HG03139 (cell line): ENCODE data around the gene TPTE2.
"Not testable (repeated sequence)": the region's sequence is repeated elsewhere in the genome, so short reads cannot be mapped to it uniquely, and the experiment has no call there.

Experiments
- ATAC-seq: cut with Tn5 transposase; IDR thresholded peaks from one replicate; pipeline ENCODE4 v1.9.1; 2021; ENCODE audit not compliant: unreplicated experiment

The TPTE2 gene

DNA sequence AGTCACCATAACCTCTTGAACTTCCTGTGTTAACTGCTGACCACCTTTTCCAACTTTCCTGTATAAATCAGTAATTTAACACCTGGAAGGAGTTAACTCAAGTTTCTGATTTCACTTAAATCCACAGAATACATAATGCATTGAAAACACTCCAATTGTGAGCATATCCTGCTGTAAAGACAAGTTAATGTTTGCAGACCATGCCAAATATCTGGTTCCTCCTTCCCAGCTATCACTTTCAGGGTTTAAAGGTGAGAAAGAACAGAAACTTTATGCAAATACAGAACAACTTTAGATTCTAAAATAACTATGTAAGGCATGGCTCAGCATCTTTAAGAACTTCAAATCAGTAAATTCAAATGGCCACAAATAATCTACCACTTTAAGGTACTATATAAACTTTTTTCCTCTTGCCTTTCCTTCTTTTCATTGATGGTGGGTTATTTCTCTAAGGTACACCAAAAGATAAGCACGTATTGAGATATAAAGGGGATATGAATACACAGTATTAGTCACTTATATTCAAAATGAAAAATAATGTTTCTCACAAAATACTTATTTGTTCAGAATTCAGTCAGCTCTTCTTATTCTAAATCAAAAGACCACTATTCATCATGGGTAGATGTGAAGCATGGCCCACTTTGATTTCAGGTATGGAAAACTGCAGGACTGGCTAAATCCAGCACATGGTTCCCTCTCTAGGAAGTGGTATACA lies 6.6 kb upstream of the TPTE2 start:
- peak; percentile 62 for ATAC-seq

DNA sequence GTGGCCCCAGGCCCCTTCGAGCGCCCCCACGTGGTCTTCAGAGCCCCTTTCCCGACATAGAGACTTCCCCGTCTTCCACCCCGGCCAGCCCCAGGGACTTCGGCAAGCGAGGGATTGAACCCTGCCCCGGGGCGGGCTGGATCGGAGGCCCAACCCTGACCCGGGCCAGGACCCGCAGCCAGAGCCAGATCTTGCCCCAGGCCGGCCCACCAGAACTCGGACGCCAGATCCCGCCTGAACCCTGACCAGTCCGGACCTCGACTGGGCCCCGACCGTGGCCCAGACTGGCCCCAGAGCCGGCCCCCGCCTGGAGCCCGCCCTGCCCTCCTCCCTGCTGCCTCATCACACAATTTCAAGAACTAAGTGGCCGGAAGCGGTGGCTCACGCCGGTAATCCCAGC lies 253 bp upstream of the TPTE2 start:
- ATAC-seq, result no peak

DNA sequence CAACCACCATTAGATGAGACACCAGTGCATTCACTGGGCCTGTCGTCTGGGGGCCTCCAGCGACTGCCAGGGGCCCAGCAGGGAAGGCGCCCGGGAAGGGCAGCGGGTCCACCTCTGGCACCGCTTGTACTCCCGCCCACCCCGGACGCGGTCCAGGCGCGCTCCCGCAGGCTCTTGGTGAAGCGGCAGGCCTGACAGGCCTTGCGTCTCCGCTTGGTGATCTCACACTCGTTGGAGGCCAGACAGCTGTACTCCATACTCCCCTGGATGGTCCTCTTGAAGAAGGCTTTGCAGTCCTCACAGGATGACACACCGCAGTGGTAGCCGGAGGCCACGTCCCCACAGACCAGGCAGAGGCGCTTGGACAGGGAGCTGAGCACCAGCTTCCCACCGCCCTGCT lies 660 bp downstream of the TPTE2 start:
- not testable (repeated sequence) for ATAC-seq

DNA sequence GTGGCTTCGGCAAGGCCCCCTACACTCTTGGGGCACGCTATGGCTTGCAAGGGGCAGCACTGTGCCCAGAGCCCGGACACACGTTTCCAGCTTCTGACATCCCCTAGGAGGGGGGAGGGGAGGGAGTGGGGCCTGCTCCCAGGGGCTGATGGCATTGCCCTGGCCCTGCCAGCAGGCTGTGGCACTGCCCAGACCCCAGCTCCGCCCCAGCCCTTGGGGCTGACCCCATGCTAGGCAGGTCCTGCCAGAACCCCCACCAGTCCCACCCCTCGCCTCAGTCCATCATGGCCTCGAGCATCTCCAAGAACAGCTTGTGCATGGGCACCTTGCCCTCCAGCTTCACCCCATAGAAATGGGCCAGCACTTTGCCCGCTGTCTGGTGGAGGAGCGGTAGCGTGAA lies 1.6 kb downstream of the TPTE2 start:
- ATAC-seq, result not testable (repeated sequence)

DNA sequence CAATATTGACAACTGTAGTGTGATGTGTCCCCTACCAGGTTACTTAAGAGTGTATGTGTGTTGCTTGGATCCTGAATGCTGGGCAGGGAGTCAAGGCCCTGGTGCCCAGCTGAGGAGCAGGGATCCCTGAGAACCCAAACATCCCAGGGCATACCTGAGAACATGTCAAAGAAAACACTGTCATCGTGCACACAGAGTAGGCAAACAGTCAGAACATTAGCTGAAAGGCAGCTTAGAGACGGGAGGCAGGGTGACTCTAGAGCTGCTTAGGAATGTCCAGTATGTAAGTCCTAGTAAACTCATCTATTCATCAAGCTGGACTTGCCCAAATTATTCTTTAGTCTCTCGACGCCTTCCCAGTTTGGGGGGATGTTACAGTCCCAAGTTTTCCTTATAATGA lies 4.0 kb downstream of the TPTE2 start:
- ATAC-seq, result not testable (repeated sequence)

DNA sequence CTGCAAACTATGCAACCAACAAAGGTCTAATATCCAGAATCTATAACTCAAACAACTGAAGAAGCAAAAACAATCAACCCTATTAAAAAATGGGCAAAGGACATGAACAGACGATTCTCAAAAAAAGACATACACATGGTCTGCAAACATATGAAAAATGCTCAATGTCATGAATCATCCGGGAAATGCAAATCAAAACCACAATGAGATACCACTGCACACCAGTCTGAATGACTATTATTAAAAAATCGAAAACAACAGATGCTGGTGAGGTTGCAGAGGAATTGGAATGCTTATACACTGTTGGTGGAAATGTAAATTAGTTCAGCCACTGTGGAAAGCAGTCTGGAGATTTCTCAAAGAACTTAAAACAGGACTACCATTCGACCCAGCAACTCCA lies 12.1 kb downstream of the TPTE2 start:
- not testable (repeated sequence) for ATAC-seq

DNA sequence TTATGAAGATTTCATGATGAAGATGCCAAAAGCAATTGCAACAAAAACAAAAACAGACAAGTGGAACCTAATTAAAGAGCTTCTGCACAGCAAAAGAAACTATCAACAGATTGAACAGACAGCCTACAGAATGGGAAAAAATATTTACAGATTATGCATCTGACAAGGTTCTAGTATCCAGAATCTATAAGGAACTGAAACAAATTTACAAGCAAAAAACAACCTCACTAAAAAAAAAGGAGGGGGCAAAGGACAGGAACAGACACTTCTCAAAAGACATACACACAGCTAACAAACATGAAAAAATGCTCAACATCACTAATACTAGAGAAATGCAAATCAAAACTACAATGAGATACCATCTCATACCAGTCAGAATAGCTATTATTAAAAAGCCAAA lies 35.7 kb downstream of the TPTE2 start:
- ATAC-seq, result not testable (repeated sequence)

DNA sequence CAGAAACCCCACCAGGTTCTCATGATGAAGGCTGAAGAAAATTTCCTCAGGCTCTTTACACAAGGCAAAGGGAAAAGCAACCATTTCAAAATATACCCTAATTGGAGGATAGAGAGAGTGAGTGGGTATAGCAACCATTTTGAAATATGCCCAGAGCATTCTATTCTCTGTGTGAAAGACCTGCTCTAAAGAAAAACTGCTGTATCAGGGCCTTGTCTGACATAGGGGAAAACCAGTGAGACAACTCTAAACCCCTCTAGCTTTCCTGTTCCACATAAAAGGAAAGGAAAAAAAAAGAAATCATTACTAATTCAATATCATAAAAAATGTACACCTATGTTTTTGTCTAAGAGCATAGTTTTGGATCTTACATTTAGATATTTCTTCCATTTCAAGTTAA lies 42.3 kb downstream of the TPTE2 start:
- no peak for ATAC-seq

DNA sequence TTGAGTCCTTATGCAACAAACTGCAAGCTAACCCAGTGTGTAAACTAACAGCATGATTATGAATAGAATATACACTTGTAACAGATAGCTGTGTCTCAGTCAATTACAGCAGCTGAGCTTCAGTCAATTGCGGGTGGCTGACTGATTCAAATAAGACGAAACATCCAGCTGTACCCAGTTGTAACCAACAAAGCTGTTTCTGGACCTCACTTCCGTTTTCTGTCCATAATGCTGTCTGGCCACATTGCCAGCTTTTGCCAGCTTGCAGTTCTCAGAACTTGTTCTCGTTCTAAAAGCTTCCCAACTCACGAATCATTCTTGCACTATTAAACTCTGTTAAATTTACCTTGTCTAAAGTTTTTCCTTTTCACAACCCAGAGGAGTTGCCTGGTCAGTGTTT lies 53.7 kb downstream of the TPTE2 start:
- ATAC-seq, result not testable (repeated sequence)

DNA sequence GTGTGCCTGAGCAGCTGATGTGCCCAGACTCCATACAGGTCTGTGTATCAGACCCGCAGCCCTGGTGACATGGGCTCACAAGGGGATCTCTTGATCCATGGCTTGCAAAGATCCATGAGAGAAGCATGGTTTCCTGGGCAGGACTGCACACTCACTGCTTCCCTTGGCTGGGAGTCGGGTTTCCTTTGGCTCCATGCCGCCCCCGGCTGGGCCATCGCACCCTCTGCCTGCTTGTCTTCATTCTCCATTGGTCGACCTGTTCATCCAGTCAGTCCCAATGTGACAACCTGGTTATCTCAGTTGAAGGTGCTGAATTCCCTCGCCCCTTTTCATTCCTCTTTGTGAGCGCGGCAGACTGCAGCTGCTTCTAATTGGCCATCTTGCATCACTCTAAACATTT lies 101.2 kb downstream of the TPTE2 start:
- not testable (repeated sequence) for ATAC-seq

DNA sequence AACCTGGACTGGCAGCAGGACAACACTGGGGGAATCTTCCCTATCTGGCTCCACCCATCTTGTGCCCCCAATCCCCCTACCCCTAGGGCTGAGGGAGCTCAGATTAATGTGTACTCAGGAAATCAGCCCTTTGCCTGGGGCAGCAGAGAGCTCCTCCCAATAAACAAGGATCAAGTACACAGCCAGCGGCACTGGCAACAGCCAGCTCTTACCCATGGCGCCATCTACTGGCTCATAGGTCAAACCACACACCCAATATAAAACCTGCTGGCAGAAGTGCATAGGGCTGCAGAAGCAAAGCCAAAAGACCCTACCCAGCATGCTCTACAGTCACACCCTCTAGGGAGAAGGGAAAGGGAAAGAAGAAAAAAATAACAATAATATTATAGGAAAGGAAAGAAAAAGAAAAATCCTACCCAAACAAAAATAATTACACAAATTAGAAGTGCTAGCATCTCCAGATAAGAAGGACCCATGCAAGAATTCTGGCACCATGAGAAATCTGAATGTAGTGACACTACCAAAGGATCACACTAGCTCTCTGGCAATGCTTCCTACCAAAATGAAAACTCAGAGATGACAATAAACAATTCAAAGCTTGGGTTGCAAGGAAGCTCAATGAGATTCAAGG lies 122.2 kb downstream of the TPTE2 start:
- ATAC-seq, result not testable (repeated sequence)

DNA sequence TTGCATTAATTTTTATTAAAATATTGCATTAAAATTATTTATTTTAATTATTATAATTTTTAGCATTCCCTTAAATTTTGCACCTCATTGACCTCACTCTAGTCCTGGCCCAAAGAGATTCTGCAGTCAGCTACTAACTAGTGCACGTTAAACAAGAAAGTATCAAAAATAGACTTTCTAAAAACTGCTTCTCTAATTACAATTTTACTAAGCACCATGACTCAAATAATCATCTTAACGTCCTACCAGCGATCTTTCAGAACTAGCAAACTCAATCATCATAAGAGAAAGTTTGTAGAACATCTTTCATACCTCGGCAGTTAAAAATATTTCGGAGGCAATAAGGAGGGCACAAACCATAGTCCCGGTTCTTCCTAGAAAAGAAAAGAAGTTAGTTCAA lies 123.6 kb downstream of the TPTE2 start:
- ATAC-seq, result not testable (repeated sequence)

DNA sequence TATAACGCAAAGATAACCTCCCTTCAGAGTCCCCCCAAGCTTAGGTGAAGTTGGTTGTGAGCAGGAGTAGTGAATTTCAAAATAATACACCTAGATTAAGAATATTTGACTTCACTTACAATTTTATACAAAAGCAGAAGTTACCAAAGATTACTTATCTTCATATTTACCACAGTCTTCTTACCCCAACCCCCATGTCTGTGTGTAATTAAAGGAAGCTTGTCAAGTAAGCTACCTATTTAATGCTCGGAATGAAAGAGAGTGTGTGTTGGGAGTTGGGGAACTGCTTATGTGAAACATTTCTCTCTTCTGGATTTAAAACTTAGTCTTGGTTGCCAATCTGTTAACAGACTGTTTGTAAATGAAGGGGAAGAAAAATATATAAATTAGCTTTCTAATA lies 139.1 kb downstream of the TPTE2 start:
- ATAC-seq, result not testable (repeated sequence)

DNA sequence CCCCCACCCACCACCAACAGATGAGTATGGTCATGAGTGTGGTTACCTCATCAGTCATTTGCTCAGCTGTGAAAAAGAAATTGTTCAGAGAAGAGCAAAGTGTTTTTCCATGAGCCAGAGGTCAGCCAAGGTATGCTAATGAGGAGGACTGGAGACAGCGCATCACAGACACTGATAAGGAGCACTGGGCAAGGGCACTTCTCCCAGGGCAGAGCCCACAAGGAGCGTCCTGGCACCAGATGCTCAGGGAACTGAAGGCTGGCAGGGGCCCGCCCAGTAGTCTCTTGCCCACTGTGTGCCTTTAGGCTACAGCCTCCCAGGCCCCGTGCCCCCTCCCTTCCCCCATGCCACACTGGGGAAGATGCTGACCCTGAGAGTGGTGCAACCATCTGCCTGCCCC lies 148.8 kb downstream of the TPTE2 start:
- not testable (repeated sequence) for ATAC-seq

DNA sequence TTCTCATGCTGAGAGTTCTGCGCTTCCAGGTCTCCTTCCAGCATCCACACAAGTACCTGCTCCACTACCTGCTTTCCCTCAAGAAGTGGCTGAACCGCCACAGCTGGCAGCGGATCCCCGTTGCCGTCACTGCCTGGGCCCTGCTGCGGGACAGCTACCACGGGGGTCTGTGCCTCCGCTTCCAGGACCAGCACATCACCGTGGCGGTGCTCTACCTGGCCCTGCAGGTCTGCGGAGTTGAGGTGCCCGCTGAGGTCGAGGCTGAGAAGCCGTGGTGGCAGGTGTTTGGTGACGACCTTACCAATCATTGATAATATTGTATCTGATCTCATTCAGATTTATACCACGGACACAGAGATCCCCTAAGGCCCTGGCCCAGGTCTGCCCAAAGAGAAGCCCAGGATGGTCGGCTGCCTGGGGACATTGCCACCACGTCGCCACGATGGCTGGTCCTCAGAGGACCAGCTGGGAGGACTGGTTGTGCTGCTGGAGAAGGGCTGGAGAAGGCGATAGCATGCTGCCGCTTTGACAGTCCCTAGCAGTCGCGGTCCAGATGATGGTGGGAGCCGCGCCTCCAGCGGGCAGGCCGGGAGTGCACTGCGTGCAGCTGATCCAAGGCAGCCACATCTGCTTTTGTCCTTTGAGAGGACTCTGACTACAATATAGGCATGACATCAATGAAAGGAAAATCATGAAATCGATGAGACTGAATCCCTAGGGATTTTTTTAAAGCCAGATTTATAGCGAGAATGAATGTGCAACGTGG lies 178.4 kb downstream of the TPTE2 start:
- not testable (repeated sequence) for ATAC-seq

DNA sequence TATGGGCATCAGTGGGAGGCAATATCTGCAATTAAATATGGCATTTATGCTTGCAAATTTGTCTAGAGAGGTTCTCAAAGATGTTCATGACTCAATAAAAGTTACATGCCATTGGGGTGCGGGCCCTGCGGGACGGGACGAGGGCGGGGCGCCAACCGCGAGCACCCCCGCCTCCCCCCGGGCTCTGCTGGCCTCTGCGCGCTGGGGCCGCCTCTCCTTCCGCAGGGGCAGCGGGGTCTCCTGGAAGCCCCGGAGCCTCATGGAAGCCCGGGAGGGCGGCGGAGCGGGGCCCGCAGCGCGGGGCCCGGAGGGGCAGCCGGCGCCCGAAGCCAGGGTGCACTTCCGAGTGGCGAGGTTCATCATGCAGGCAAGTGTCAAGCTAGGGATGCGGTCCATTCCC lies 179.2 kb downstream of the TPTE2 start:
- ATAC-seq, result no peak
